Measurements from ENCODE around the gene LRFN2. TPM values are rescaled to one million over a fixed set of nuclear protein-coding genes. Genes with fewer than 3 reads are reported as not detected.

LRFN2 gene
- total RNA-seq, 1 donor = not detected

GRCh38 chr6:40630051-40630450 lies 42.9 kb upstream of the LRFN2 start:
- Histone ChIP-seq H3K27me3 (ENCODE audit: insufficient read depth, low read length) (no peaks in the 10 kb centered on the region), H2AFZ (ENCODE audit: low read length) (no peak overlapping the region), H3K36me3 (ENCODE audit: insufficient read depth, low read length) (no peaks in the 10 kb centered on the region), H3K4me2 (ENCODE audit: insufficient read depth, low read length) (no peak overlapping the region), H3K4me3 (ENCODE audit: insufficient read depth, low read length) (no peak overlapping the region), H3K79me2 (ENCODE audit: insufficient read depth, low read length) (no peaks in the 10 kb centered on the region), H4K20me1 (ENCODE audit: insufficient read depth, low read length) (no peaks in the 10 kb centered on the region), H3K9me3 (ENCODE audit: low read depth, low read length) (no peaks in the 10 kb centered on the region), H3K4me1 (ENCODE audit: insufficient read depth, low read length) (no peaks in the 10 kb centered on the region), H3K27ac (ENCODE audit: low read depth, low read length) (no peak overlapping the region)
- no peak for DNase-seq (ENCODE audit: insufficient read length, low spot score, missing footprints)
- no peak for TF ChIP-seq CTCF (IDR thresholded peaks at IDR 0.05; ENCODE audit: extremely low read depth, low read depth, low read length)

DNA sequence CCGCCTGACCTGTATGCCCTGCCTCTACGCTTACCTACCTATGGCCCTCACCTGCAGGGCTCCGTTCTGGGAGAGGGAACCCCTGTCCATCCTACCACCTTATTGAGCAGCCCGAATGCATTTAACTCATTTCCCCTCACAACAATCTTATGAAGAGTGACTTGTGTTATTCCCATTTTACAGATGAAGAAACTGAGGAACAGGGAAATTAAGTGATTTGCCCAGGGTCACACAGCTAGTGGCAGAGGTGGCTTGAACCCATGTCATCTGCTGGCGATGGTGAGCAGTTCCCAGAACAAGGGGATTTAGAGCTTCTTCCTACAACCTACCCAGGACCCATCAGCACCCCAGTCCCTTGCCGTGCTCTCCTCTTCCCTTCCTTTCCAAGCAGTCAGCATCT lies 42.3 kb upstream of the LRFN2 start:
- Histone ChIP-seq H4K20me1 (ENCODE audit: insufficient read depth, low read length) (no peaks in the 10 kb centered on the region), H3K36me3 (ENCODE audit: insufficient read depth, low read length) (no peaks in the 10 kb centered on the region), H3K79me2 (ENCODE audit: insufficient read depth, low read length) (no peaks in the 10 kb centered on the region), H3K4me3 (ENCODE audit: insufficient read depth, low read length) (no peak overlapping the region), H3K9me3 (ENCODE audit: low read depth, low read length) (no peaks in the 10 kb centered on the region), H2AFZ (ENCODE audit: low read length) (no peak overlapping the region), H3K4me1 (ENCODE audit: insufficient read depth, low read length) (no peaks in the 10 kb centered on the region), H3K4me2 (ENCODE audit: insufficient read depth, low read length) (no peak overlapping the region), H3K27me3 (ENCODE audit: insufficient read depth, low read length) (no peaks in the 10 kb centered on the region), H3K27ac (ENCODE audit: low read depth, low read length) (no peak overlapping the region)
- no peak for DNase-seq (ENCODE audit: insufficient read length, low spot score, missing footprints)
- TF ChIP-seq CTCF (IDR thresholded peaks at IDR 0.05; ENCODE audit: extremely low read depth, low read depth, low read length) = no peak

- no peaks in the 10 kb centered on the region for H4K20me1 ChIP-seq (ENCODE audit: insufficient read depth, low read length)
- H3K27ac ChIP-seq (ENCODE audit: low read depth, low read length) = no peak overlapping the region
- H3K4me2 ChIP-seq (ENCODE audit: insufficient read depth, low read length) = no peak overlapping the region
- H2AFZ ChIP-seq (ENCODE audit: low read length) = no peak overlapping the region
- no peaks in the 10 kb centered on the region for H3K36me3 ChIP-seq (ENCODE audit: insufficient read depth, low read length)
- TF ChIP-seq CTCF (IDR thresholded peaks at IDR 0.05; ENCODE audit: extremely low read depth, low read depth, low read length) = no peak
- no peak overlapping the region for H3K4me3 ChIP-seq (ENCODE audit: insufficient read depth, low read length)
- no peaks in the 10 kb centered on the region for H3K9me3 ChIP-seq (ENCODE audit: low read depth, low read length)
- H3K79me2 ChIP-seq (ENCODE audit: insufficient read depth, low read length) = no peaks in the 10 kb centered on the region
- DNase-seq (ENCODE audit: insufficient read length, low spot score, missing footprints) = no peak
- H3K27me3 ChIP-seq (ENCODE audit: insufficient read depth, low read length) = no peaks in the 10 kb centered on the region
- no peaks in the 10 kb centered on the region for H3K4me1 ChIP-seq (ENCODE audit: insufficient read depth, low read length)
Measured at GRCh38 chr6:40627316-40627715, 40.2 kb upstream of the LRFN2 start.

DNA sequence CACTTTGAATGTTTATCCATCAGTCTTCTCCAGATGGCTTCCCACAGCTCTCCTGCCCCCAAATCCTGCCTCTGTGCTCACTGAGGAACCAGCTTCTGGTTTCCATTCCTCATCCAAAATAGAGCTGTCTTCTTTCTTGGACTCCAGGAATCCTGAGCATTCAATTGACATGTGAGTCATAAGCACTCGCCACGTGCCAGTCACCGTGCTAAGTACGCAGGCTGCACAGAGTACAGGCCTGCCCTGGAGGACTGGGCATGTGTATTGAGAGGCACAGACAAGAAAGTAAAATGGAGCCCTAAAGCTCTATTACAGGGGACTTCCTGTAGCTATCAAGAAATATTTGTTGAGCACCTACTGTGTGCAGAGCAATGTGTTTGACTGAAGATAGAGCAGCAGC lies 39.7 kb upstream of the LRFN2 start:
- H3K4me2 ChIP-seq (ENCODE audit: insufficient read depth, low read length) = no peak overlapping the region
- H3K36me3 ChIP-seq (ENCODE audit: insufficient read depth, low read length) = no peaks in the 10 kb centered on the region
- H3K79me2 ChIP-seq (ENCODE audit: insufficient read depth, low read length) = no peaks in the 10 kb centered on the region
- H4K20me1 ChIP-seq (ENCODE audit: insufficient read depth, low read length) = no peaks in the 10 kb centered on the region
- H3K4me1 ChIP-seq (ENCODE audit: insufficient read depth, low read length) = no peaks in the 10 kb centered on the region
- no peaks in the 10 kb centered on the region for H3K27me3 ChIP-seq (ENCODE audit: insufficient read depth, low read length)
- H3K27ac ChIP-seq (ENCODE audit: low read depth, low read length) = no peak overlapping the region
- H2AFZ ChIP-seq (ENCODE audit: low read length) = no peak overlapping the region
- H3K4me3 ChIP-seq (ENCODE audit: insufficient read depth, low read length) = no peak overlapping the region
- no peak for TF ChIP-seq CTCF (IDR thresholded peaks at IDR 0.05; ENCODE audit: extremely low read depth, low read depth, low read length)
- no peak for DNase-seq (ENCODE audit: insufficient read length, low spot score, missing footprints)
- H3K9me3 ChIP-seq (ENCODE audit: low read depth, low read length) = no peaks in the 10 kb centered on the region

Data from osteoblast (primary cell).